GM12878 (cell line): Measurements from ENCODE around the gene HM13.

Source experiments
- ETV6 ChIP-seq, 2 experiments: fragments of 450-650 bp in 1 of 2; IDR thresholded peaks in 1 of 2; conservative IDR thresholded peaks in 1 of 2; 2 replicates each; pipeline ENCODE4 v1.6.1; 2014; ENCODE audit warnings: antibody characterized with exemption in 1 of 2, borderline replicate concordance in 1 of 2, low read depth in 1 of 2, mild to moderate bottlenecking in 1 of 2, moderate library complexity in 1 of 2
- HDAC6 ChIP-seq: fragments of 200-600 bp; sonication (generic); IDR thresholded peaks from one replicate; pipeline ENCODE4 v1.8.0; 2017; ENCODE audit warnings: antibody characterized with exemption; ENCODE audit not compliant: unreplicated experiment
- NFIC ChIP-seq: IDR thresholded peaks from 2 replicates; pipeline ENCODE4 v1.6.1; 2012; ENCODE audit warnings: low read depth, mild to moderate bottlenecking, inconsistent platforms, low read length, moderate library complexity
- POLR2AphosphoS5 ChIP-seq: IDR thresholded peaks from 2 replicates; pipeline ENCODE4 v1.6.1; 2011; ENCODE audit warnings: mild to moderate bottlenecking, low read length, inconsistent platforms
- RFX5 ChIP-seq: IDR thresholded peaks from 2 replicates; pipeline ENCODE4 v1.6.1; 2011; ENCODE audit warnings: low read depth, low read length, improper control_type of control experiment
- TCF7 ChIP-seq: IDR thresholded peaks from 2 replicates; pipeline ENCODE4 v1.6.1; 2014; ENCODE audit warnings: antibody characterized with exemption, borderline replicate concordance
- TF ChIP-seq, protein P1 (sequence below), 3 experiments: IDR thresholded peaks in 2 of 3; conservative IDR thresholded peaks in 1 of 3; 2 replicates each; pipeline ENCODE4 v1.5.1; 2011; ENCODE audit warnings: low read depth in 3 of 3, low read length in 3 of 3, mild to moderate bottlenecking in 3 of 3, control low read depth in 2 of 3, moderate library complexity in 2 of 3, inconsistent platforms in 1 of 3, mixed read lengths in 1 of 3; ENCODE audit not compliant: control insufficient read depth in 2 of 3, insufficient read depth in 1 of 3; ENCODE audit errors: extremely low read depth in 1 of 3
- TF ChIP-seq, protein P2 (sequence below): IDR thresholded peaks from 2 replicates; pipeline ENCODE4 v1.6.1; 2012; ENCODE audit warnings: mild to moderate bottlenecking, low read depth, low read length
- TF ChIP-seq, protein P3 (sequence below): fragments of 450-650 bp; IDR thresholded peaks from 2 replicates; pipeline ENCODE4 v1.6.1; 2017; ENCODE audit warnings: low read depth, mild to moderate bottlenecking, moderate library complexity
- TF ChIP-seq, protein P4 (sequence below): fragments of 450-650 bp; IDR thresholded peaks from 2 replicates; pipeline ENCODE4 v1.6.1; 2014; ENCODE audit warnings: mild to moderate bottlenecking
- TF ChIP-seq, protein P5 (sequence below): fragments of 450-650 bp; IDR thresholded peaks from 2 replicates; pipeline ENCODE4 v1.6.1; 2017; ENCODE audit warnings: mild to moderate bottlenecking, low read depth, inconsistent platforms; ENCODE audit not compliant: poor library complexity, severe bottlenecking

DNA sequence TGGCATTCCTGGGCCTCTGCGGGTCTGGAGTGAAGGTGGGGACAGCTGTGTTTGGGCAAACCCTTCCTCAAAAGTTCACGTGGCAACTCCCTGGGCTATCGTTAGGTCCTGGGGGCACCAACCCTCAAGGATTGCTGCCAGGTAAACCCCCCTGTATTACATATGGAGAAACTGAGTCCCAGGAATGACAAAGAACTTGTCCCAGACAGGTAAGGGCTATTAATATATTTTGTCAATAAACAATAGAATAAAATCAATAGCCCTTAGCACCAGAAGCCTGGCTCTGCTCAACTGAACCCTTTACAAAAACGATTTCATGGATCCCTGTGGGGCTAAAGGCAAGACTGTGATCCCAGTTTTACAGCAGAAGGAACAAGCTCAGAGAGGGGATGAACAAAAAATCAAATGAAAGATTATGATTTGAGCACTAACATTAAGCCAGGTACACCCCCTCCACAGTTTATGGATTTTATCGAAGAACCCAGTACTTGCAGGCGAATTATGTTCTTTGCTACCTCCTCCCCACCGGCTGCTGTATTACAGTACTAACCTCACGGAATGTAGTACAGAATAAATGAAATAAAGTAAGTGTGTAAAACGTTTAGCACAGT, 93.5 kb downstream of the HM13 start:
- no peak for TF ChIP-seq TCF7
- TF ChIP-seq, protein P1, sequence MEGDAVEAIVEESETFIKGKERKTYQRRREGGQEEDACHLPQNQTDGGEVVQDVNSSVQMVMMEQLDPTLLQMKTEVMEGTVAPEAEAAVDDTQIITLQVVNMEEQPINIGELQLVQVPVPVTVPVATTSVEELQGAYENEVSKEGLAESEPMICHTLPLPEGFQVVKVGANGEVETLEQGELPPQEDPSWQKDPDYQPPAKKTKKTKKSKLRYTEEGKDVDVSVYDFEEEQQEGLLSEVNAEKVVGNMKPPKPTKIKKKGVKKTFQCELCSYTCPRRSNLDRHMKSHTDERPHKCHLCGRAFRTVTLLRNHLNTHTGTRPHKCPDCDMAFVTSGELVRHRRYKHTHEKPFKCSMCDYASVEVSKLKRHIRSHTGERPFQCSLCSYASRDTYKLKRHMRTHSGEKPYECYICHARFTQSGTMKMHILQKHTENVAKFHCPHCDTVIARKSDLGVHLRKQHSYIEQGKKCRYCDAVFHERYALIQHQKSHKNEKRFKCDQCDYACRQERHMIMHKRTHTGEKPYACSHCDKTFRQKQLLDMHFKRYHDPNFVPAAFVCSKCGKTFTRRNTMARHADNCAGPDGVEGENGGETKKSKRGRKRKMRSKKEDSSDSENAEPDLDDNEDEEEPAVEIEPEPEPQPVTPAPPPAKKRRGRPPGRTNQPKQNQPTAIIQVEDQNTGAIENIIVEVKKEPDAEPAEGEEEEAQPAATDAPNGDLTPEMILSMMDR (IDR thresholded peaks at IDR 0.05 in 2 of 3, conservative IDR thresholded peaks at IDR 0.05 in 1 of 3; ENCODE audit: control insufficient read depth in 2 of 3, extremely low read depth in 1 of 3, insufficient read depth in 1 of 3, low read depth in 3 of 3, low read length in 3 of 3) = no peak
- TF ChIP-seq RFX5 = no peak
- no peak for TF ChIP-seq POLR2AphosphoS5
- TF ChIP-seq, protein P2, sequence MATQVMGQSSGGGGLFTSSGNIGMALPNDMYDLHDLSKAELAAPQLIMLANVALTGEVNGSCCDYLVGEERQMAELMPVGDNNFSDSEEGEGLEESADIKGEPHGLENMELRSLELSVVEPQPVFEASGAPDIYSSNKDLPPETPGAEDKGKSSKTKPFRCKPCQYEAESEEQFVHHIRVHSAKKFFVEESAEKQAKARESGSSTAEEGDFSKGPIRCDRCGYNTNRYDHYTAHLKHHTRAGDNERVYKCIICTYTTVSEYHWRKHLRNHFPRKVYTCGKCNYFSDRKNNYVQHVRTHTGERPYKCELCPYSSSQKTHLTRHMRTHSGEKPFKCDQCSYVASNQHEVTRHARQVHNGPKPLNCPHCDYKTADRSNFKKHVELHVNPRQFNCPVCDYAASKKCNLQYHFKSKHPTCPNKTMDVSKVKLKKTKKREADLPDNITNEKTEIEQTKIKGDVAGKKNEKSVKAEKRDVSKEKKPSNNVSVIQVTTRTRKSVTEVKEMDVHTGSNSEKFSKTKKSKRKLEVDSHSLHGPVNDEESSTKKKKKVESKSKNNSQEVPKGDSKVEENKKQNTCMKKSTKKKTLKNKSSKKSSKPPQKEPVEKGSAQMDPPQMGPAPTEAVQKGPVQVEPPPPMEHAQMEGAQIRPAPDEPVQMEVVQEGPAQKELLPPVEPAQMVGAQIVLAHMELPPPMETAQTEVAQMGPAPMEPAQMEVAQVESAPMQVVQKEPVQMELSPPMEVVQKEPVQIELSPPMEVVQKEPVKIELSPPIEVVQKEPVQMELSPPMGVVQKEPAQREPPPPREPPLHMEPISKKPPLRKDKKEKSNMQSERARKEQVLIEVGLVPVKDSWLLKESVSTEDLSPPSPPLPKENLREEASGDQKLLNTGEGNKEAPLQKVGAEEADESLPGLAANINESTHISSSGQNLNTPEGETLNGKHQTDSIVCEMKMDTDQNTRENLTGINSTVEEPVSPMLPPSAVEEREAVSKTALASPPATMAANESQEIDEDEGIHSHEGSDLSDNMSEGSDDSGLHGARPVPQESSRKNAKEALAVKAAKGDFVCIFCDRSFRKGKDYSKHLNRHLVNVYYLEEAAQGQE = no peak
- TF ChIP-seq, protein P3, sequence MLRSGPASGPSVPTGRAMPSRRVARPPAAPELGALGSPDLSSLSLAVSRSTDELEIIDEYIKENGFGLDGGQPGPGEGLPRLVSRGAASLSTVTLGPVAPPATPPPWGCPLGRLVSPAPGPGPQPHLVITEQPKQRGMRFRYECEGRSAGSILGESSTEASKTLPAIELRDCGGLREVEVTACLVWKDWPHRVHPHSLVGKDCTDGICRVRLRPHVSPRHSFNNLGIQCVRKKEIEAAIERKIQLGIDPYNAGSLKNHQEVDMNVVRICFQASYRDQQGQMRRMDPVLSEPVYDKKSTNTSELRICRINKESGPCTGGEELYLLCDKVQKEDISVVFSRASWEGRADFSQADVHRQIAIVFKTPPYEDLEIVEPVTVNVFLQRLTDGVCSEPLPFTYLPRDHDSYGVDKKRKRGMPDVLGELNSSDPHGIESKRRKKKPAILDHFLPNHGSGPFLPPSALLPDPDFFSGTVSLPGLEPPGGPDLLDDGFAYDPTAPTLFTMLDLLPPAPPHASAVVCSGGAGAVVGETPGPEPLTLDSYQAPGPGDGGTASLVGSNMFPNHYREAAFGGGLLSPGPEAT = no peak
- TF ChIP-seq HDAC6 = no peak
- TF ChIP-seq, protein P4, sequence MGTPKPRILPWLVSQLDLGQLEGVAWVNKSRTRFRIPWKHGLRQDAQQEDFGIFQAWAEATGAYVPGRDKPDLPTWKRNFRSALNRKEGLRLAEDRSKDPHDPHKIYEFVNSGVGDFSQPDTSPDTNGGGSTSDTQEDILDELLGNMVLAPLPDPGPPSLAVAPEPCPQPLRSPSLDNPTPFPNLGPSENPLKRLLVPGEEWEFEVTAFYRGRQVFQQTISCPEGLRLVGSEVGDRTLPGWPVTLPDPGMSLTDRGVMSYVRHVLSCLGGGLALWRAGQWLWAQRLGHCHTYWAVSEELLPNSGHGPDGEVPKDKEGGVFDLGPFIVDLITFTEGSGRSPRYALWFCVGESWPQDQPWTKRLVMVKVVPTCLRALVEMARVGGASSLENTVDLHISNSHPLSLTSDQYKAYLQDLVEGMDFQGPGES = no peak
- TF ChIP-seq, protein P5, sequence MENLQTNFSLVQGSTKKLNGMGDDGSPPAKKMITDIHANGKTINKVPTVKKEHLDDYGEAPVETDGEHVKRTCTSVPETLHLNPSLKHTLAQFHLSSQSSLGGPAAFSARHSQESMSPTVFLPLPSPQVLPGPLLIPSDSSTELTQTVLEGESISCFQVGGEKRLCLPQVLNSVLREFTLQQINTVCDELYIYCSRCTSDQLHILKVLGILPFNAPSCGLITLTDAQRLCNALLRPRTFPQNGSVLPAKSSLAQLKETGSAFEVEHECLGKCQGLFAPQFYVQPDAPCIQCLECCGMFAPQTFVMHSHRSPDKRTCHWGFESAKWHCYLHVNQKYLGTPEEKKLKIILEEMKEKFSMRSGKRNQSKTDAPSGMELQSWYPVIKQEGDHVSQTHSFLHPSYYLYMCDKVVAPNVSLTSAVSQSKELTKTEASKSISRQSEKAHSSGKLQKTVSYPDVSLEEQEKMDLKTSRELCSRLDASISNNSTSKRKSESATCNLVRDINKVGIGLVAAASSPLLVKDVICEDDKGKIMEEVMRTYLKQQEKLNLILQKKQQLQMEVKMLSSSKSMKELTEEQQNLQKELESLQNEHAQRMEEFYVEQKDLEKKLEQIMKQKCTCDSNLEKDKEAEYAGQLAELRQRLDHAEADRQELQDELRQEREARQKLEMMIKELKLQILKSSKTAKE = no peak
- no peak for TF ChIP-seq ETV6 (conservative IDR thresholded peaks at IDR 0.05 in 1 of 2, IDR thresholded peaks at IDR 0.05 in 1 of 2; ENCODE audit: borderline replicate concordance in 1 of 2, low read depth in 1 of 2)
- no peak for TF ChIP-seq NFIC
